H4 (cell line): ENCODE results near the gene MMP12. TPM values are rescaled to one million over a fixed set of nuclear protein-coding genes. Genes with fewer than 3 reads are reported as not detected.

Experiments
- total RNA-seq: library from RNA; depleted of rRNA; stranded (reverse); fragments of >200 nt; shearing (Covaris generic); gene quantifications from 2 replicates; pipeline ENCODE4 v1.2.3, GENCODE V29; 2014; rRNA removed

The MMP12 gene
- total RNA-seq, 1 experiment from 2014 or later: 0.41 TPM

Other genes with a start within 250 kb of the MMP12 start
- gene MMP20, start 249.7 kb downstream of the MMP12 start, total RNA-seq: not detected in 2 replicates
- gene MMP27, start 169.2 kb downstream of the MMP12 start, total RNA-seq: not detected in 2 replicates
- not detected in 2 replicates for gene MMP8, start 150.0 kb downstream of the MMP12 start, total RNA-seq
- gene MMP10, start 94.4 kb downstream of the MMP12 start, total RNA-seq: 0.33 TPM in 1 of 2 replicates, not detected in the other
- gene MMP1, start 76.8 kb downstream of the MMP12 start, total RNA-seq: 2.8 and 3.1 TPM in 2 replicates
- gene MMP3, start 31.4 kb downstream of the MMP12 start, total RNA-seq: 46.7 and 64.3 TPM in 2 replicates
- 14.9 and 15.8 TPM in 2 replicates for gene MMP13, start 80.8 kb upstream of the MMP12 start, total RNA-seq
- 85.8 and 94.0 TPM in 2 replicates for gene DCUN1D5, start 217.2 kb upstream of the MMP12 start, total RNA-seq
- 6.1 and 10.0 TPM in 2 replicates for gene DYNC2H1, start 234.4 kb upstream of the MMP12 start, total RNA-seq